GM12891 (cell line): ENCODE measurements around the gene TSPYL1.

Experiments used
- PAX5 ChIP-seq: IDR thresholded peaks from 2 replicates; pipeline ENCODE4 v1.6.1; 2011; ENCODE audit warnings: low read length, moderate library complexity, mild to moderate bottlenecking; ENCODE audit not compliant: insufficient read depth, severe bottlenecking
- POLR2A ChIP-seq: IDR thresholded peaks from 2 replicates; pipeline ENCODE4 v1.6.1; 2011; ENCODE audit warnings: low read depth, low read length, control low read depth
- POLR2AphosphoS5 ChIP-seq: IDR thresholded peaks from 2 replicates; pipeline ENCODE4 v1.6.1; 2011; ENCODE audit warnings: low read depth, low read length, control low read depth
- POU2F2 ChIP-seq: IDR thresholded peaks from 2 replicates; pipeline ENCODE4 v1.6.1; 2011; ENCODE audit warnings: low read depth, mild to moderate bottlenecking, control low read depth, low read length, moderate library complexity
- SPI1 ChIP-seq: IDR thresholded peaks from 2 replicates; pipeline ENCODE4 v1.6.1; 2011; ENCODE audit warnings: low read depth, low read length, control low read depth
- TAF1 ChIP-seq: IDR thresholded peaks from 2 replicates; pipeline ENCODE4 v1.6.1; 2011; ENCODE audit warnings: low read depth, low read length, control low read depth

DNA sequence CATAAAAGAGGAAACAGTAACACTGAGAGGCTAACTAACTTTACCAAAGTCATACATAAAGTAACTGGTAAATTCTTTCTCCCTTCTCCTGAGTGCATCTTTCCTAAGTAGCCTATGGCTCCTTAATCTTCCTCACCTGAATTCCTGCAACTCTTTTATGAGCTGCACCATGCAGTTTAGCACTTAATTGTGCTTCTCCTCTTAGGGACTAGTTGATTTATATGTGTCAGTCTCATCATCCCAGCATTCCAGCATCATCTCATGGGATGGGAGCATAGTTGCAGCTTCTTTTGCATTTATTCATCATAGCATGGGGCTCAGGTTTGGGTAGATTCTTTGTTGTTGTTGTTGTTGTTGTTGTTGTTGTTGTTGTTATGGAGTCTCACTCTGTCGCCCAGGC, 3.5 kb upstream of the TSPYL1 start:
- TF ChIP-seq POLR2A = no peak
- TF ChIP-seq TAF1 = no peak
- no peak for TF ChIP-seq POLR2AphosphoS5
- no peak for TF ChIP-seq SPI1
- no peak for TF ChIP-seq POU2F2
- TF ChIP-seq PAX5 = no peak
